Ovary (tissue), 3 donors: ENCODE data around the gene TRUB2.

Experiments used
- CTCF ChIP-seq, 3 donors: fragments of 450-650 bp in 2 of 3; fragments of 200-600 bp in 1 of 3; IDR thresholded peaks; one replicate each; pipeline versions ENCODE4 v1.5.1 to v1.8.0; 2016 to 2022; ENCODE audit warnings: antibody characterized with exemption in 3 of 3, mild to moderate bottlenecking in 1 of 3
- EP300 ChIP-seq: sonication (generic); formaldehyde crosslinking; IDR thresholded peaks from one replicate; pipeline ENCODE4 v1.6.1; 2017; ENCODE audit warnings: antibody characterized with exemption
- POLR2A ChIP-seq: fragments of 450-650 bp; IDR thresholded peaks from one replicate; pipeline ENCODE4 v1.6.1; 2017; ENCODE audit warnings: antibody characterized with exemption, mild to moderate bottlenecking, moderate library complexity
- donor health status: DM: no; HTN: no; CAD: no.

- TF ChIP-seq CTCF (IDR thresholded peaks at IDR 0.05) (no peak), POLR2A (no peak), EP300 (no peak)
Observed at GRCh38 chr9:128288273-128289004, 33.8 kb downstream of the TRUB2 start.
